Measurements from ENCODE around the gene TRMU.

Gene TRMU

DNA sequence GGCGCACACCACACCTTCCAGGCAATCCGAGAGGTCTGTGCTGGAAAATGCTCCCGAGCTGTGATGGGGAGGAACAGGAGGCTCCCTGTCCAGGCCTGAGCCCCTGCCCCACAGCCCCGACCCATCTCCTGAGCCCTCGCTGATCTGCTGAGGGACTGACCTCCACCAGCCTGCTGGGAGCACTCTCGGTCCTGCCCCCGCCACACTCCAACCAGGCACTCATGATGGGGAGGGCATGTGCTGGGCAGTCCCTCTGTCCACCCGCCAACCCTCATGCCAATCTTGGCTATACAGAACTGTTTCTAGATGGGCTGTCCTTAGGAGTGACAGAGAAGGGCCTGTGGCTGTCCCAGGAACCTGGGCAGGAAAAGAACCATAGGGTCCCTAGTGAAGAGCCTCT, 70.8 kb downstream of the TRMU start:
- no peak overlapping the region for H3K4me3 ChIP-seq (ENCODE audit: low read depth, low read length)

DNA sequence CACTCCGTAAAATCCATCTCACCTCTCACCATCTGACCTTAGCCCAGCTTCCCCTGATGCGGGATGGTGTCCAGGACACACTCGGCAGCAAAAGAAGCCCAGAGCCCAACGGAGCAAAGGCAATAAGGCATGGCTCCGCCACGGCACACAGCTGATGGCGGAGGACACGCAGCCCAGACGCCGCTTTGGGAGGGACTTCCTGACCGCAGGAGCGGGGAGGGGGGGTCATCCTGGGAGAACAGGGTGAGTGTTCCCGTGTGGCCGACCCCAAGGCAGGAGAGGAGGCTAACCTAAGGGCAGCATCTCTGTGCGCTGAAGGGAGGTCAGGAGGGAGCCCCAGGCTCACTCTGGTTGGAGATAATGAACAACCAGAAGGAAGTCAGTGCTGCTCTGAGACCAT, 71.3 kb downstream of the TRMU start:
- no peak overlapping the region for H3K4me3 ChIP-seq (ENCODE audit: low read depth, low read length)

All from iPS-11a (cell line).